Measurements from ENCODE around the gene KCNJ6. TPM values are rescaled to one million over a fixed set of nuclear protein-coding genes. Genes with fewer than 3 reads are reported as not detected.

Gene KCNJ6
- total and polyA plus RNA-seq, 10 of the 15 experiments (the other 5 are each of a cell fraction or from before 2014, with no cell fraction given), result 0.03 to 0.07 (median 0.04) TPM; not detected in 7

GRCh38 chr21:37927711-37928110 lies 11.5 kb upstream of the KCNJ6 start:
- ChIA-PET CTCF (no interaction called here), SMC1A (ENCODE audit: uncharacterized antibody, unreplicated experiment) (no interaction called here), RAD21 (ENCODE audit: unreplicated experiment) (no interaction called here), POLR2A (no interaction called here)
- Histone ChIP-seq H2AFZ (ENCODE audit: control insufficient read depth, low read depth, low read length) (no peak overlapping the region), H3K36me3 (ENCODE audit: control insufficient read depth in 2 of 2, insufficient read depth in 2 of 2, low read length in 1 of 2) (no peaks in the 10 kb centered on the region), H3K9ac (ENCODE audit: control insufficient read depth, insufficient read depth, low read length) (no peak overlapping the region), H3K27ac (ENCODE audit: control insufficient read depth, insufficient read depth) (no peak overlapping the region), H3K4me3 (no peak overlapping the region), H3K79me2 (ENCODE audit: control insufficient read depth, insufficient read depth, low read length) (no peaks in the 10 kb centered on the region), H3K4me2 (ENCODE audit: control insufficient read depth, insufficient read depth) (no peak overlapping the region), H3K27me3 (replicated peaks in 1 of 2; ENCODE audit: control insufficient read depth in 2 of 2, insufficient read depth in 2 of 2, low read length in 1 of 2) (no peaks in the 10 kb centered on the region), H3K9me3 (replicated peaks; ENCODE audit: control insufficient read depth, insufficient read depth, low read length) (no peaks in the 10 kb centered on the region), H4K20me1 (ENCODE audit: control insufficient read depth, insufficient read depth) (no peaks in the 10 kb centered on the region), H3K4me1 (ENCODE audit: control insufficient read depth, insufficient read depth, low read length) (no peaks in the 10 kb centered on the region)
- intact Hi-C loops (cut with micrococcal nuclease; ENCODE audit: unreplicated experiment) (no loop called here), in situ Hi-C loops (cut with MboI) (no loop called here)
- BruUV-seq (replicated peaks), result no TSS peak
- no peak for FAIRE-seq
- TF ChIP-seq ESRRA (IDR thresholded peaks at IDR 0.05; ENCODE audit: low read length) (no peak), ASH2L (IDR thresholded peaks at IDR 0.05; ENCODE audit: borderline replicate concordance, low read depth) (no peak), TAF1 (IDR thresholded peaks at IDR 0.05; ENCODE audit: borderline replicate concordance, low read depth, low read length) (no peak), YBX1 (IDR thresholded peaks at IDR 0.05) (no peak), KLF5 (IDR thresholded peaks at IDR 0.05; ENCODE audit: partially characterized antibody) (no peak), ZBTB40 (IDR thresholded peaks at IDR 0.05; ENCODE audit: borderline replicate concordance) (no peak), ZNF207 (IDR thresholded peaks at IDR 0.05; ENCODE audit: borderline replicate concordance) (no peak), EP300 (IDR thresholded peaks at IDR 0.05; ENCODE audit: borderline replicate concordance in 1 of 2, control insufficient read depth in 1 of 2, low read depth in 2 of 2, low read length in 2 of 2) (no peak), MLLT1 (IDR thresholded peaks at IDR 0.05) (no peak), PAX8 (IDR thresholded peaks at IDR 0.05) (no peak), PBX3 (IDR thresholded peaks at IDR 0.05; ENCODE audit: insufficient replicate concordance, low read depth, low read length) (no peak), PRDM15 (CRISPR knock-in tag; IDR thresholded peaks at IDR 0.05) (no peak)
- 13% methylated on average over 3 of the region's 3 CpGs for WGBS (ENCODE audit: insufficient coverage, insufficient replicate concordance, low lambda C conversion rate, missing lambda C conversion rate)
- ATAC-seq, result no peak
- no peak for DNase-seq (ENCODE audit: low read depth, low spot score)

All from GM12878 (cell line).